HepG2 (cell line): ENCODE measurements around the gene IP6K3. TPM values are rescaled to one million over a fixed set of nuclear protein-coding genes. Genes with fewer than 3 reads are reported as not detected.
A peak's percentile ranks its signal among the peaks of the same experiment; 100 is the strongest.

Experiments
- CEBPB ChIP-seq: IDR thresholded peaks from 2 replicates; pipeline ENCODE4 v1.6.1; 2011; ENCODE audit warnings: low read depth, low read length, improper control_type of control experiment, borderline replicate concordance
- DNMT1 ChIP-seq: sonication (generic); formaldehyde crosslinking; IDR thresholded peaks from 2 replicates; pipeline ENCODE4 v1.5.1; 2020; ENCODE audit warnings: mild to moderate bottlenecking, missing genetic modification reagents
- HOXA5 ChIP-seq: sonication (generic); formaldehyde crosslinking; IDR thresholded peaks from 2 replicates; pipeline ENCODE4 v1.4.0; 2020; ENCODE audit warnings: missing genetic modification reagents
- KAT2B ChIP-seq: fragments of 150-350 bp; IDR thresholded peaks from 2 replicates; pipeline ENCODE4 v1.6.1; 2014; ENCODE audit warnings: low read depth, low read length, borderline replicate concordance
- KDM3A ChIP-seq: IDR thresholded peaks from 2 replicates; pipeline ENCODE4 v1.6.1; 2018; ENCODE audit warnings: low read depth, missing compliant biosample characterization
- KMT2B ChIP-seq: IDR thresholded peaks from 2 replicates; pipeline ENCODE4 v1.6.1; 2016; ENCODE audit warnings: missing genetic modification reagents, missing compliant biosample characterization
- MXD4 ChIP-seq: IDR thresholded peaks from 2 replicates; pipeline ENCODE4 v1.6.1; 2016; ENCODE audit warnings: mild to moderate bottlenecking, missing biosample characterization, missing genetic modification reagents
- NBN ChIP-seq: fragments of 450-650 bp; conservative IDR thresholded peaks from 2 replicates; pipeline ENCODE4 v1.6.1; 2017
- NCOA2 ChIP-seq: sonication (generic); formaldehyde crosslinking; IDR thresholded peaks from 2 replicates; pipeline ENCODE4 v1.8.0; 2022; ENCODE audit warnings: inconsistent platforms
- NFRKB ChIP-seq: fragments of 450-650 bp; IDR thresholded peaks from 2 replicates; pipeline ENCODE4 v1.6.1; 2017
- POGK ChIP-seq: sonication (generic); formaldehyde crosslinking; conservative IDR thresholded peaks from 2 replicates; pipeline ENCODE4 v1.8.0; 2022; ENCODE audit warnings: mild to moderate bottlenecking, moderate library complexity, missing genetic modification reagents
- POLR2AphosphoS5 ChIP-seq: IDR thresholded peaks from 2 replicates; pipeline ENCODE4 v1.6.1; 2012; ENCODE audit warnings: low read depth, low read length
- STAG1 ChIP-seq: sonication (generic); formaldehyde crosslinking; IDR thresholded peaks from 2 replicates; pipeline ENCODE4 v1.4.0; 2020; ENCODE audit warnings: missing genetic modification reagents
- TRIM22 ChIP-seq: fragments of 450-650 bp; IDR thresholded peaks from 2 replicates; pipeline ENCODE4 v1.6.1; 2017
- ZFP1 ChIP-seq: IDR thresholded peaks from 2 replicates; pipeline ENCODE4 v1.6.1; 2016
- ZFP36L2 ChIP-seq: sonication (generic); formaldehyde crosslinking; IDR thresholded peaks from 2 replicates; pipeline ENCODE4 v1.4.0; 2020; ENCODE audit warnings: missing genetic modification reagents
- ZNF121 ChIP-seq: sonication (generic); formaldehyde crosslinking; IDR thresholded peaks from 2 replicates; pipeline ENCODE4 v1.5.0; 2020; ENCODE audit warnings: mild to moderate bottlenecking, missing genetic modification reagents
- ZNF235 ChIP-seq: sonication (generic); formaldehyde crosslinking; IDR thresholded peaks from 2 replicates; pipeline ENCODE4 v1.8.1; 2023; ENCODE audit warnings: mild to moderate bottlenecking, missing genetic modification reagents, borderline replicate concordance
- ZNF383 ChIP-seq: sonication (generic); formaldehyde crosslinking; IDR thresholded peaks from 2 replicates; pipeline ENCODE4 v1.4.0; 2020; ENCODE audit warnings: missing genetic modification reagents, mild to moderate bottlenecking, borderline replicate concordance
- ZNF792 ChIP-seq: IDR thresholded peaks from 2 replicates; pipeline ENCODE4 v1.6.1; 2016
- ZZZ3 ChIP-seq: sonication (generic); formaldehyde crosslinking; IDR thresholded peaks from 2 replicates; pipeline ENCODE4 v1.4.0; 2020; ENCODE audit warnings: missing genetic modification reagents, mild to moderate bottlenecking, borderline replicate concordance
- polyA plus RNA-seq, 8 experiments: library from polyadenylated mRNA; depleted of rRNA in 3 of 8; stranded (reverse) in 7 of 8; unstranded in 1 of 8; fragments of >200 nt; fragmentation: Illumina TruSeq in 4 of 8; extraction: Trizol in 4 of 8; gene quantifications; 2 replicates each; pipeline versions ENCODE4 v1.2.1 to v1.2.3, GENCODE V29; 2011 to 2016; ENCODE audit warnings: low read depth in 4 of 8, missing spikeins in 1 of 8, mixed read lengths in 1 of 8; ENCODE audit not compliant: insufficient read depth in 1 of 8
- total RNA-seq, 5 experiments: library from RNA; depleted of rRNA; stranded (reverse); fragments of >200 nt; fragmentation: Illumina TruSeq; extraction: Trizol; gene quantifications; 2 replicates each; pipeline ENCODE4 v1.2.3, GENCODE V29; 2016; ENCODE audit warnings: low read depth in 1 of 5
- TF ChIP-seq, protein P1 (sequence below): sonication (generic); formaldehyde crosslinking; IDR thresholded peaks from 2 replicates; pipeline ENCODE4 v1.8.0; 2022; ENCODE audit warnings: mild to moderate bottlenecking, missing genetic modification reagents, borderline replicate concordance
- TF ChIP-seq, protein P2 (sequence below): fragments of 450-650 bp; IDR thresholded peaks from 2 replicates; pipeline ENCODE4 v1.6.1; 2017; ENCODE audit warnings: mild to moderate bottlenecking

IP6K3 gene
- total and polyA plus RNA-seq, 2 of the 13 experiments (the other 11 are each of a cell fraction or from before 2014, with no cell fraction given), result 0.11 to 0.18 TPM

DNA sequence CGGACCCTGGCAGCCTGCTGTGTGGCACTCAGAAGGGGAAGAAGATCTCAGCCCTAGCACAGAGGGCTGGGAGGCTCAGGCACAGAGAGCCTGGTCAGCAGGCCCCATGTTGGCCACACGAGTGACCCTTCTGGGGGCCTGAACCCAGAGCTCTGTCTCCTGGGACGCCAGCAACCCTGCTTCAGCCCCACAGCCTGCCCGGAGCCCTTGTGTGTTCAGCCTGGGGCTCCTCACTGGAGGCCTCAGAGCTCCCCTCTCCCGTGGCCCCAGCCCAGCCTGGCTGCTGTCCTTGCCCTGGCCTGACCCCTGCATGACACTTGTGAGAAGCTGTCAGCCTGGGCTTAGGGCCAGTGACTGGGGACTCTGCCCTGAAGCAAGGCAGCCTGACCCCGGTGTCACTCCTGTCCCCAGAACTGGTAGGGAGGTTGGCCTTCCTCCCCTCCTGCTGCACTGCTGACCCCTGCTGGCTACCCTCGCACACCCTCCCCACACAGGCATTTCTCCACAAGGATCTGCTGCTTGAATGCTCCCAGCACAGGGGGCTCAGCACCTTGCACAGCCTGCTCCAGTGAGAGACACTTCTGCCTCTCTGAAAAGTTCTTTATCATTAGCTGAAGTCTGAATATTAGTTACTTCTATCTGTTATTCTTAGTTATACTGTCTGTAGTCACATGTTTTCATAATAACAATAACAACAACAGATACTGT lies 15.4 kb upstream of the IP6K3 start (continued):
- TF ChIP-seq, protein P1, sequence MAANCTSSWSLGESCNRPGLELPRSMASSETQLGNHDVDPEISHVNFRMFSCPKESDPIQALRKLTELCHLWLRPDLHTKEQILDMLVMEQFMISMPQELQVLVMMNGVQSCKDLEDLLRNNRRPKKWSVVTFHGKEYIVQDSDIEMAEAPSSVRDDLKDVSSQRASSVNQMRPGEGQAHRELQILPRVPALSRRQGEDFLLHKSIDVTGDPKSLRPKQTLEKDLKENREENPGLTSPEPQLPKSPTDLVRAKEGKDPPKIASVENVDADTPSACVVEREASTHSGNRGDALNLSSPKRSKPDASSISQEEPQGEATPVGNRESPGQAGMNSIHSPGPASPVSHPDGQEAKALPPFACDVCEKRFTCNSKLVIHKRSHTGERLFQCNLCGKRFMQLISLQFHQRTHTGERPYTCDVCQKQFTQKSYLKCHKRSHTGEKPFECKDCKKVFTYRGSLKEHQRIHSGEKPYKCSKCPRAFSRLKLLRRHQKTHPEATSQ (CRISPR knock-in tag), result no peak
- TF ChIP-seq ZFP1 (CRISPR knock-in tag), result peak; percentile 60; the same call in 1 of the 2 replicates
- TF ChIP-seq ZFP36L2 (CRISPR knock-in tag), result no peak; the same call in 1 of the 2 replicates
- no peak; the same call in 1 of the 2 replicates for TF ChIP-seq CEBPB
- peak; percentile 90 for TF ChIP-seq MXD4 (CRISPR knock-in tag)
- peak; percentile 92 for TF ChIP-seq POGK (CRISPR knock-in tag)
- no peak for TF ChIP-seq NFRKB
- peak; percentile 21 for TF ChIP-seq ZZZ3 (CRISPR knock-in tag)
- TF ChIP-seq STAG1, result peak; percentile 99
- TF ChIP-seq ZNF121 (CRISPR knock-in tag), result peak; percentile 85; the same call in 1 of the 2 replicates
- peak; percentile 92 for TF ChIP-seq HOXA5 (CRISPR knock-in tag)
- TF ChIP-seq KAT2B, result no peak
- TF ChIP-seq, protein P2, sequence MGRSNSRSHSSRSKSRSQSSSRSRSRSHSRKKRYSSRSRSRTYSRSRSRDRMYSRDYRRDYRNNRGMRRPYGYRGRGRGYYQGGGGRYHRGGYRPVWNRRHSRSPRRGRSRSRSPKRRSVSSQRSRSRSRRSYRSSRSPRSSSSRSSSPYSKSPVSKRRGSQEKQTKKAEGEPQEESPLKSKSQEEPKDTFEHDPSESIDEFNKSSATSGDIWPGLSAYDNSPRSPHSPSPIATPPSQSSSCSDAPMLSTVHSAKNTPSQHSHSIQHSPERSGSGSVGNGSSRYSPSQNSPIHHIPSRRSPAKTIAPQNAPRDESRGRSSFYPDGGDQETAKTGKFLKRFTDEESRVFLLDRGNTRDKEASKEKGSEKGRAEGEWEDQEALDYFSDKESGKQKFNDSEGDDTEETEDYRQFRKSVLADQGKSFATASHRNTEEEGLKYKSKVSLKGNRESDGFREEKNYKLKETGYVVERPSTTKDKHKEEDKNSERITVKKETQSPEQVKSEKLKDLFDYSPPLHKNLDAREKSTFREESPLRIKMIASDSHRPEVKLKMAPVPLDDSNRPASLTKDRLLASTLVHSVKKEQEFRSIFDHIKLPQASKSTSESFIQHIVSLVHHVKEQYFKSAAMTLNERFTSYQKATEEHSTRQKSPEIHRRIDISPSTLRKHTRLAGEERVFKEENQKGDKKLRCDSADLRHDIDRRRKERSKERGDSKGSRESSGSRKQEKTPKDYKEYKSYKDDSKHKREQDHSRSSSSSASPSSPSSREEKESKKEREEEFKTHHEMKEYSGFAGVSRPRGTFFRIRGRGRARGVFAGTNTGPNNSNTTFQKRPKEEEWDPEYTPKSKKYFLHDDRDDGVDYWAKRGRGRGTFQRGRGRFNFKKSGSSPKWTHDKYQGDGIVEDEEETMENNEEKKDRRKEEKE, result no peak
- TF ChIP-seq KMT2B (CRISPR knock-in tag), result no peak
- TF ChIP-seq NCOA2 (CRISPR knock-in tag), result peak; percentile 82
- TF ChIP-seq ZNF792 (CRISPR knock-in tag), result peak; percentile 85; the same call in 1 of the 2 replicates
- no peak for TF ChIP-seq DNMT1 (CRISPR knock-in tag)
- TF ChIP-seq POLR2AphosphoS5, result no peak
- peak; percentile 92 for TF ChIP-seq KDM3A (CRISPR knock-in tag)
- TF ChIP-seq TRIM22, result no peak
- no peak; the same call in 1 of the 2 replicates for TF ChIP-seq ZNF235 (CRISPR knock-in tag)
- no peak for TF ChIP-seq ZNF383 (CRISPR knock-in tag)
- no peak for TF ChIP-seq NBN
